Measurements from ENCODE around the gene TIFAB.

TIFAB gene

DNA sequence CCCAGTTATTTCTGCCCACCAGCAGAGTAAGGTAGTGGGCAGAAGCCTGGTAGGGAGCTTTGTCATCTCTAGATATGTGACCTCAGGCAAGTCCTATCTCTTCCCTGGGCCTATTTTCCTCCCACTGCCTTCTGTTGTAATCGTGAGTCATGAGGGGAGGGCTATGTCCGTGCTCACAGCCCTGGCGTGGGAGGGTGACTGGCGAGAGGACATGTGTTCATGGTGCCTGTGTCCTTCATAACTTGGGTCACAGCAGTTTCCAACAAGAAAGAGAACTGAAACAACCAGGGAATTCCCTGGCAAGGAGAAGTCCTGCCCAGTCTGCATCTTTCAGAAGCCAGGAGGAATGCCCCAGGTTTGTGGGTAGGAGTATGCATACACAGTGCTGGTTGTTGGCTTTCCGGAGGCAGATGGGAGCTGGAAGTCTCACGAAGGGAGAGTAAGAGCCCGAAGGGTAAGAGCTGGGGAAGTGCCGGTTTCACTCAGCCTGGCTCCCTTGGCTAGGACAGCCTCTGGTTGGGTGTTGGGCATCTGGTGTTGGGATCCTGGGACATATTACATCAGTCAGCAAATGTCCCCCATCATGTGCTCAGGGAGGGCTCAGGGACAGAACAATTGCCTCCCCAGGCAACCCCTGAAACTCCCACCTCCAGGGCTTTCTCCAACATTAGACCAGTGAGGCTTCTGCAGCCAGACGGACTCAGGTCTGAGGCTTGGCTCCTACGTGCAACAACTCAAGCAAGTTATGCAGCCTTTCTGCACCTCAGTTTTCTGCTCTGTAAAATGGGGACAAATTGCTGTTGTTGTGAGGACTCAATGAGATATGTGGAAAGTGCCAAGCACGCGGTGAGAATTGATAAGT lies 4.3 kb upstream of the TIFAB start:
- DNase-seq: no peak

DNA sequence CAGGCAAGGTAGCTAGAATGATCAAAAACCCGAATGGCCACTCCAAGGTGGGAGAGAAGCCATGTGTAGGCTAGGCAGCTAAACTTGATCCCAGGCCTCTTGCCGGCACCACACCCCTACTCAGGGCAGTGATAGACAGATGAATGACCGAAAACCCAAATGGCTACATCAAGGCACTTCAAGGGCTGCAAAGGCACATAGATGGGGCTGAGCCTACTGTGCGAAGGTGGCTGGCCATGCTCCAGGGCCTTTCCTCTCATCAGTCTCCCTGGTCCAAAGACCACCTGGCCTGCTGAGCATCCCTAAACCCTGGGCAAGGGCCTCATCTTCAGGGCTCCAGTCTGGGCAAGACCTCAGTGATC lies 3.7 kb upstream of the TIFAB start:
- no peak for DNase-seq

DNA sequence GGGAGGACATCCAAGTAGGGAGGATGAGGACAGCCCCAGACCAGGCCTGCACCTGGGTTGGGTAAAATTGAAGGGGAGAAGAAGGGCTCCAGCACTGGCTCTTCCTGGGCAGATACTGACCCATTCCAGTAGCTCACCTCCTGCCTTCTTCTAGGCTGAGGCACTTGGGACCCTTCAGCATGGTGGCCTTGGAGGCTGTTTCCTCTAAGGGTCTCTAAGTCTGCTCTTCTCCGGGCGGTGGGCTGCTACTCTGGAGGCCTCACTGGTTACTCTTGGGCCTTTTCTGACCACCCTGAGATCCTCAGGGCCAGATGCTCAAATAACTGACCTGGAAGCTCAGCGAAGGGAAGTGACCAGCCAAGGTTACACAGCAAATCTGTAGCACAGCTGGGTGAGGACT lies 2.8 kb upstream of the TIFAB start:
- no peak for DNase-seq

DNA sequence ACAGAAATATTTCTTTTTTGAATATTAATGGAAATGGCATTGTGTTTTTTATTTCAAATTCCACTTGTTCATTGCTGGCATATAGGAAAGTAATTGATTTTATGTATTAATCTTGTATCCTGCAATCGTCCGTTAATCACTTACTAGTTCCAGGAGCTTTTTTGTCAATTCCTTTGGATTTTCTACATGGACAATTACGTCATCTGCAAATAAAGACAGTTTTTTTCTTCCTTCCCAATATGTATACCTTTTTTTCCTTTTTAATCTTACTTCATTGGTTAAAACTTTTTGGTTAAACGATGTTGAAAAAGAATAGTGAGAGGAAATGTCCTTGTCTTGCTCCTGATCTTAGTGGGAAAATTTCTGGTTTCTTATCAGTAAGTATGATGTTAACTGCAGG lies 1.5 kb upstream of the TIFAB start:
- DNase-seq: no peak

DNA sequence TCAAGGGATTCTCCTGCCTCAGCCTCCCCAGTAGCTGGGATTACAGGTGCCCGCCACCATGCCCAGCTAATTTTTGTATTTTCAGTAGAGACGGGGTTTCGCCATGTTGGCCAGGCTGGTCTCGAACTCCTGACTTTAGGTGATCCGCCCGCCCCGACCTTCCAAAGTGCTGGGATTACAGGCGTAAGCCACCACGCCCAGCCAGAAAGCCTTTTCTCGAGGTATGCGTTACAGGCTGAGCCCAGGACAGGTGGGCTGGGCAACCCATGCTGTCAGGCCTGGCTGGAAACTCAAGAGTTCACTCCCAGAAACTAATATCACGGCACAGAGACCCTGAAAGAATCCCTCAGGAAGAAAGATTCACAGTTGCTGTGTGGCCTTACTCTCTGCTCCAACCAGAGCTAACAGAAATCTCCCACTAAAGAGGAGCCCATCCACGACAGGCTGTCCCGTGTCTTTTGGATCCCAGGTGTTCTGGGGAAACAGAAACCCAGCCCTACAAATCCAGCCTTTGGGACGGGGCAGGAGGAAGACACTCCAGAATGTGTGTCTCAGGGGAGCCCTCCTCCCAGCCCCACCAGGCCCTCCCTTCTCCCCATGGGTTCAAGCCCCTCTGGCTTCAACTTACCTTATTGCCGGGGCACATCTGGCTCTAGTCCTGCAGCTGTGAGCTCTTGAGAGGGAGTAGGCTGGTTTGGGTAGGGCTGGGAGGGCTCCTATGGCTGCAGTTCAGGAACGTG lies 400 bp downstream of the TIFAB start:
- no peak for DNase-seq

DNA sequence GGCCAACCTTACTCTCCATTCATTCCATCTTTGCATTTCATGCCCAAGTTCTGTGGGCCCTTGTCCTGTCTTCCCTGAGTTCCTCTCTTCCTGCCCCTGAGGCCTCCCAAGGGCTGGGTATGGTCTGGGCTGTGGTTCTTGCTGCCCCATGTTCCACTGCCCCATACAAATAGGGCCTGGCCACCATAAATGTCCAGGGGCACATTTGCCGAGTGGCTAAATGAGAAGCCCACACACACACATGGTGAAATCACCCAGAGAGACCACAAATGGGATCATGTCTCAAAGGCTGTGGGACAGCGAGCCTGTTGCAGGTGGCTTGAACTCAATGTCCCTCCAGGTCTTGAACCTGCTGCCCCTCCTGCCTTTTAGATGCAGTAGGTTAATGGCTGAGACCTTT lies 1.2 kb downstream of the TIFAB start:
- no peak for DNase-seq

DNA sequence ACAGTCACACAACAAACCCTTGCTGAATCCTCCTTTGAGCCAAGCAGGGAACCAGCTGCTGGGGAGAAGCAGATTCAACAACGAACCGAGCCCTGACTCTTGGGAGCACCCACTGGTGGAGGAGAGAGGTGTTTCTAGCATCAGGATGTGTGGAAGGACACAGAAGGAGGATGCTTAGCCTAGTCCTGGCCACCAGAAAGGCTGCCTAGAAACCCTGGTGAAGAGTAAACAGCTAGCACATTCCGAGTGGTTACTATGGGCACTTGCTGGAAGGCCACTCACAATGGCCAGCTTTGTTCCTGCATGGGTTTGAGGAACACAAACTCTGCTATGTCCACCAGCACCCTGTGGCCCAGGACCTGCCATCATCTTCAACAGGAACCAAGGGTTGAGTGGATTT lies 1.8 kb downstream of the TIFAB start:
- DNase-seq: no peak

DNA sequence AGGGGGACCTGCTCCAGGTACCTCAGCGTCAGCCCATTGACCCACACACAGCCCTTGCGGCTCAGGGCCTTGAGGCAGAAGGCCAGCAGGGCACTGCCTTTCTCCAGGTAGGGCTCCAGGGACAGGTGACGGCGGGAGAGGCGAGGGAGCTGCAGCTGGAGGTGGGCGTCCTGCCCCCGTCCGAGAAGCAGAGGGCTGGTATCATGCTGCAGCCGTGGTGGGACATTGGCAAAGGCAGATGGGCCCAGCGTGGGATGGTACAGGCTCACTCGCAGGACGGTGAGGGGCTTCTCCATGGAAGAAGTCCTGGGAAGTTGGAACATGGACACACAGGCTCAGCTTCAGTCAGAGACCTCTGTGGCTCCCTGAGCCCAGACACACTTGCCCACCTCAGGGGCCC lies 2.5 kb downstream of the TIFAB start:
- no peak for DNase-seq

DNA sequence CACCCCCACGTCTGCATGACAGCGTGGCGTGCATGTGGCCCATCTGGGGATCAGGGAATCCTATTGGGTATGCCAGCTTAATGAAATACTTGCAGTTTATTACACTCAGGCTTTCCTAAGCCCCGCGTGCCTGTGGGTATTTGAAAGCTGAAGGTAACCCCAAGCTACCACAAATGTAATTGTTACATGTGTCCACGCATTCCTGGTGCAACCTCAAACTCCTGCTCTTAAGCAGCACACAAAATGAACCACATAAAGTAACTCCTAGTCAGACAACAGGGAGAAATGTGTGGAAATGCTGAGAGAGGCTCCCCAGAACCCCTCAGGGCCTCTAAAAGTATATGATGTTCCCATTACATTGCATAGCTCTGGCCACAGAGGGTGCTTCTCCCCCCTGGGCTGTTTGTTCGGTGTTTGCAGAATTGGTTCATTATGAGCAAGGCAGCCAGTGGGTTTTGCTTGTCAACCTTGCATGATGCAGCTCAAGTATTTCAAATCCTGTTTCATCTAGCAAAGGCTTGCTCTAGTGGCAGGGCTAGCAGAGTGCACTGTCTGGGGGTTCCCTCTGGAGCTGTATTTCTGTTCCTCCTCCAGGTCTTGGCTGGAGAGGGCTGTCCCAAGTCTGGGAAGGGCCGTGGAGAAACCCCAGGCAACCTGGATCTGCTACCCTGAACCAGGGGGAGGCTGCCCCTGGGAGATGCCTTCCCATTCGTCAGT lies 3.2 kb downstream of the TIFAB start:
- DNase-seq: no peak

DNA sequence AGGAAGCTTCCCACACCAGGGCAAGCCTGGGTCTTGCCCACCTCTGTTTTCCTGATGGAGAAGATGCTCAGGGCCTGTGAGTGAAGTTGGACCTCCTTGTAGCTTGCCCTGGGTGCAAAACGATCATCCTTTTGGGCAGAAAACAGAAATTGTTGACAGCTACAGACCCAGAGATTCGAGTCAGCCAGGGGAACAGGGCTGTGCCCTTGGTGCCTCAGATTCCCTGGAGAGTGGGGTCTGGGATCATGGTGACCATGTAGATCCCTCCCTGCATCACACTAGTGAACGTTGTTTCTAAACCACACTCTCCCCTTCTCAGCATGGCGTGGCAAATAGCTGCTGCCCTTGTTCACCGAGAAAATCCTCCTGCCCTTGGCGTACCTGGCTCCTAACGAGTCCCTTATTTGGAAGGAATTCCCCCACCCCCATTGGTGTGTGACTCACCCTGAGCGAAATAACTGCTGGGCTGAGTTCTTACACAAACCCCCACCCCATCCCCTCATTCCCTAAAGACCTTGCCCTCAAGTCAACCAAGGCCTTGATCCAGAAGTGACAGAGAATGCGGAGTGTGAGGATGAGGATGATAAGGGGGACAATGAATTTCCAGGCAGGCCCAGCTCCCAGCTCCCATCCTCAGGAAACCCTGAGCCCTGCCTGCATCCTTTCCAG lies 3.9 kb downstream of the TIFAB start:
- no peak for DNase-seq

DNA sequence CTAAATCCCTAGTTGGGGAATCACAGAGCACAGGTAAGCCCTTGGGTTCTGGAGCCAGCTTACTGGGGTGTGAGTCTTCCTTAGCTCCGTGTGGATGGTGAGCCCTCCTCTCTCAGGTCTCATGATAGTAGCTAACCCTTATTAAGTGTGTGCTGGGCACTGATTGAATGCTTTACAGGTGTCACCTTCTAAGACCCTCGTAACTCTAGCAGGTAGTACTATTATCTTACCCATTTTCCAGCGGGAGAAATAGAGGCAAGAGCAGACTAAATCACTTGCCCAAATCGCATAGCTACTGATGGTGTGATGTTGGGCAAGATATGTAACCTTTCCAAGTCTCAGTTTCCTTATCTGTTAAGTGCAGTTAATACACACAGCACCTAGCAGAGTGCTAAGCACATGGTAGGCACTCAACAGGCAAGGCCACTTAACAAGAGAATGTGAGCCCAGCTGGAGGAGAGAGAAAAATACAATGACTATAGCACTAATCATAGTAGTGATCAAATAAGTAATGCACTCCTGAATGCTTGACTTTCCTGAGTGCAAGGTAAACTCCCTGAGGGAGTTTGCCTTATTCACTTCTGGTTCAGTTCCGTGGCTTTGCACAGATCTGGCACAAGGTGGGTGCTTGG lies 4.7 kb downstream of the TIFAB start, which contains the start of gene DCANP1:
DCANP1 (minus strand) TSS at position 51 of the 632 bp plus-strand sequence. CDS start 240 bp downstream, outside the sequence.
- no peak for DNase-seq

DNA sequence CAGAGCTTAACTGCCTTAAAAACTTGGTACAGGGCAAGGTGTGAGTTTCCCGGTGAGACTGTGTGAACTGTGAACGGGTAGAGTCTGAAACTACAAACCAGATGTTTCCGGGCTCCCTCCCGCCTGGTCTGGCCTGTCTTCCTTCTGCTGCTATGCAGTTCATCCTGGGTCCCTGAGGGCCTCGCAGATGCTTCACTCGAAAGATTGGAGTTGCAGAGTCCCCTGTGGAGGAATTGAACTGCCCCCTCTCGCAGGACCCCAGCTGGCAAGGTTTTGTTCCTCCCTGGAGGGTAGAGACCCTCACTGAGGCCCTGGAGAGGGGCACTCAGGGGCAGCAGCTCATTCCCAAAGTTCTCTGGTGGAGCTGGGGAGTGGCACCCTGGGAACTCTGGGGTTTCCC lies 5.5 kb downstream of the TIFAB start:
- DNase-seq: no peak

DNA sequence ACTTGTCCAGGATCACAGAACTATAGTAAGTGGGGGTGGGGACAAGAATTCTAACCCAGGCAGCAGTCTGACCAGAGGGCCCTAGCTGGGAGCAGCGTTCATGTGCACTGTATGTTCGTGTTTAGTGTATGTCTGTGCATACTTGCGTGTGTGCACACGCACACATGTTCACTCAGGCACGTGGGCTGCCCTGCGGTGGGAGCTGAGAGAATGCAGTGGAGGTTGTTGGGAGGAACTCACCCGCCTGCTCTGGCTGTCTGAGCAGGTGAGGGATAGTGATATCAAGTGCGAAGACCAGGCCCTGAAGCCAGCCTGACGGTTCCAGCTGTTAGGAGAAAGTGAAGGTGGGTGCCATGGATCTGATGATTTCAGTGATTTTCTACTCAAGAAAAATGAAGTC lies 5.9 kb downstream of the TIFAB start:
- DNase-seq: no peak

DNA sequence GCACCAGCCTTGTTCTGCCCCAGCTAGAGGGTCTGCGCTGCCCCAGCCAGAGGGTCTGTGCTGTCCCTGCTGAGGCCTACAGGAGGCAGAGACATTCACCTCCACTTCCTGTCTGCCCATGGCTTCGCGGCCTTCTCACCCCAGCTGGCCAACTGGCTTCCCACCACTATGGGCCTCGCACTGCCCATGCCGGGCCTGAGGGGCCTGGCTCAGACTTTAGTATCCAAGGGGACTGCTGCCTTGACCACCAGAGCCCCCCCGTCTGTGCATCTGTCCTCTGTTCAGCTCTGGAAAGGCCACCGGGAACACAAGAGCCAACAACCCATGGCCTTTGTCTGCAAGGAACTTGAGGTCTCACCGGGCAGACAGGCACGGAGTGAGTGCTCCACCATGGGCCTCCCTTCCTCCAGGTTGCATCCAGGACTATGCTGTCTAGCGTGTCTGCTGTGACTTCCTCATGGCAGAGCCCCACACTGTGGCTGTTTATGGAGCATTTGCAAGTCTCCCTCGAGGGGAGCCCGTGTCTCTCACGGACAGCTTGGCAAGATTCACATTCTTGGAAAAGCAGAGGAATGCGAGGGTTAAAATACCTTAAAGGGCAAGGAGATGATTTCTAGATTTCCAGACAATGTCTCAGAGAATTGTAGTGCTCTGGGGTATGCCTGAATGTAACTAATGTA lies 6.7 kb downstream of the TIFAB start:
- no peak for DNase-seq

DNA sequence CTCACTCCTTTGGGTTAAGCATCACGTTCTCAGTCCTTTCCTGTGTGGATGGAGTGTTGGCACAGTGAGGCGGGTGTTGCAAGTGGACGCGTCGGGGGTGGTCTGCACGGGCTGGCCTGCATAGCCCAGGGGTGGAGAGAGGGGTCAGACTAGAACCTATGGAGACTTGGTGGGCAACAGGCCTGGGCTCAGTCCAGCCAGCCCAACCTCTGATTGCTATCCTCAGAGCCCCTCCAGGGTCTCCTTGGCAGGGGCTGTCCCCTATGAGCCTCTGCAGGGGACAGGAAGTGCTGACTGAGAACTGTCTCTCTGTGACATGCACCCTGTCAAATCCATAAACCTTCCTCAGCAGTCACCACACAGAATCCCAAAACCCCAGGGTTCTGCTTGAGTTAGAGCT lies 7.3 kb downstream of the TIFAB start:
- DNase-seq: no peak

DNA sequence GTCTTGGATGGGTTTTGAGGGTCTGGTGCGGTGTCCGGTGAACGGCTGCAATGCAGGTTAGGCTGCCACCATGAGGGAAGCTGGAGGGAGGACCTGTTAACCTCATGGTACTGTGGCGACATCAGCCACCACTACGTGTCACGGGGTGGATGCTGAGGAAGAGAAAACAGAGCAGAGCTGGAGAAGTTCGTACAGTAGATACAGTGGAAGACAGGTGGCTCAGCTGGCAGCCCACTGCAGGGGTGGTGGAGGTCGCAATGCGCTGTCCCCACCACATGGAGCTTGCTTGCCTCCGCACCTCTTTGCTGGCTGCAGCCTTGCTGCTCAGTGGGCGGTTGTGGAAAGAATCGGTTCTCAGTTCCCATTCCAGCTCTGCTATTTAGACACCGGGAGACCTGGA lies 7.8 kb downstream of the TIFAB start:
- no peak for DNase-seq

DNA sequence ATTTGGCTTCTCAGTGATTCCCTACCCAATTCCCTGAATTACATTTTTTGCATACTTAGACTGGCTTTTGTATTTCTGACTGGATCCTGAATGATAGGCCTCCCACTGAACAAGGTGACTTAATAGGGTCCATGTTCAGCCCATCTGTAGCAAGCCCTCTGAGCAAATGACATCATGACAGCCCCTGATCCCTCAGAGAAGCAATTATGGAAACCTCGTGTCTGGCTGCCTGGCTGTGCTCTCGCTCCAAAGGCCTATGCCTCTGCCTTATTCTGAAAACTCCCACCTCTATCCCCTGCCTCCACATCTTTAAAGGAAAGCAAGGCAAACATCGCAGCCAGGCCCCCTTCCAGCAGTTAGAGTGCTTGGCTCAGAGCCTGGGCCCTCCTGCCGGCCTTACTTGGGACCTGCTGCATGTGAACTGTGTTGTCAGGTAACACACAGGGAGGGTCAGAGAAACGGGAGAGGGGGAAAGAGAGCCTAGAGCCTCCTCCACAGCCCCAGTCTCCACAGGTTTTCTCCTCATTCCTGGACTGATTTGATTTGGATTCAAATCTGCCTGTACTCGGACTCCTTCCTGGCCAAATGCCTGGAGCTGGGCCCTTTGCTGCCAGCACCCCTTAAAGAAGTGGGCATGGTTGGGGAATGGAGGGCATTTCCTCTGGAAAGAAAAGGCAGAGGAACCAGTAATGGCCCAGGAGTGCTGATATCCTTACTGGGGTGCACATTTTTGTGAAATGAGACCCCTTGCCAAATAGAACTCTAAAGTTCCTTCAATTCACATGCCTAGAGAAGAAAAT lies 8.8 kb downstream of the TIFAB start:
- DNase-seq: no peak

DNA sequence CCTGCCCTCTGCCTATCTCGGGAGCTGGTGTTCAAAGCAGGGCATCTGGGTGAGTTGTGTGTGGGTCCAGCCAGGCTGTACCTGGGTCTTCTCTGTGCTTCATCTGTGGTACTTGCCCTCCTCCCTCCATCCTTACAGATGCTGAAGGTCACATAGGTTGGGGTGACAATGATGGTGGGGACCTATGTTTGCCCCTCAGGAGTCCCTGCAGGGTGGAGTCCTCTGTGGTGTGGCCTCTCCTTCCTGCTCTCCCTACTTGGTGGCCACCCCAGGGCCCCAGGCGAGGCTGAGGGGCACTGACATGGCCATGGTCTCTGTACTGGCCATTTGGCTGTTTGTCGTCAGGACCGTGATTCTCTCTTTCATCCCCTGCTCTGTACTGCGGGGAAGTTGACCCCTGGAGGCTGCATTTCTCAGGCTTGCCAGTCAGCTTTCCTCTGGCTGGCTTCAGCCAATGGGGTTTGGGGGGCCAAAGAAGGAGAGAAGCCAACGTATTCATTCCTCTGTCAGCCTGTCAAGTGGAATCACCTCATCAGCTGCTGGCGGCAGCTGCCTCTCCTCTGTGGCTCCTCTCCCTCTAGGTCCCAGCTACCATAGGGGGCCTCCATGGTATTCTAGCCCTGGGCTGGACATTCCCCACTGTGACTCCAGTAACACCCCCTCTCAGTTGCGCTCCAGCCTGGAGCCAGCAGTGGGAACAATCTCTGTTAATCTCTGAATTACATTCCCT lies 9.6 kb downstream of the TIFAB start:
- no peak for DNase-seq

DNA sequence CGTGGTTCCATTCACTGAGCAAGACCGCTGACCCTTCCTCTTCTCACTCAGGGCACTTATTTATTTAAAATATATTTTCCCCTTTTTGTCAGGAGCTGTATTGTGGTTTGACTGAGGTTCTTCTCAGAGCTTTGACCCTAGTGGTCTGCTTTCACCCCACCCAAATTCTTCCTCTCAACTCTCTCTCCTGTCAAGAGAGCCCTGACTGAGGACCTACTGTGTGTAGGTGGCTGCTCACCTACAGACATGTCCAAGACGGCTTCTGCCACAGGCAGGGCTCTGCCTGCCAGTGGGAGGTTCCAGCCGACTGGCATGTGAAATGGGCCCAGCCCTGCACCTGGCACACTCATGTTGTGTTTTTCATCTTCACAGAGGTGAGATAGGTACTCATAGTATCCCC lies 10.2 kb downstream of the TIFAB start:
- DNase-seq: no peak

DNA sequence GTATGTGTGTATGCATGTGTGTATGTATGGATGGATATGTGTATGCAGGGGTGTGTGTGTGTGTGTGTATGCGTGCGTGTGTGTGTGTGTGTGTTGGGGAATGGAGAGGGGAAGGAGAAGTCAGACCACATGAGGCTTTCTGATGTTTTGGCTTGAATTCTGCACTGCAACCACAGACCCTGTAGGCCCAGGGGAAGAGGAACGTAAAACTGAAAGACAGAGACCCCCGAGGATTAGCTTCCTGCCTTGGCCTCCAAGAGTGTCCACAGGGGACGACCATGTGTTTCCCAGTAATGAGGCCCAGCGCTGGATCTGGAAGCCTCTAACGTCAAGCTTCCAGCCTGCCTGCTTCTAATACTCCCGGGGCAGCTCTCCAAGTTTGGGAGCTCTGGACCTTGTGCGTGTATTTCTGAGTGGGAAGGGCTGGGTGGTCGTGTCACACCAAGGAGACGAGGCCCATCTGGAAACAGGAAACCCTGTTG lies 10.8 kb downstream of the TIFAB start:
- DNase-seq: no peak

All from activated CD4-positive, CD25-positive, alpha-beta regulatory T cell (primary cell).